Stimulated activated naive CD8-positive, alpha-beta T cell treated with anti-CD3 and anti-CD28 coated beads, Interleukin-15, Interleukin-2, amounts not matched to agents 100 U/mL and 50 U/mL, for 24 hours (primary cell): ENCODE measurements around the gene HACD1.
"Not testable (repeated sequence)": the region's sequence is repeated elsewhere in the genome, so short reads cannot be mapped to it uniquely, and the experiment has no call there.

Experiments
- ATAC-seq: fragments of 150-1000 bp; cut with Tn5 transposase; one replicate; pipeline ENCODE4 v1.10.0; 2021
- DNase-seq: peaks from one replicate; pipeline ENCODE4 v3.0.0; 2021

Gene HACD1

GRCh38 chr10:17643339-17643754, 26.2 kb upstream of the HACD1 start:
- ATAC-seq (no peak), DNase-seq (no peak)

- DNase-seq, result no peak
- ATAC-seq, result no peak
Measured at GRCh38 chr10:17640331-17640816, 23.2 kb upstream of the HACD1 start.

GRCh38 chr10:17637869-17638268, 20.7 kb upstream of the HACD1 start:
- DNase-seq, result no peak
- ATAC-seq, result no peak

GRCh38 chr10:17633353-17633752, 16.2 kb upstream of the HACD1 start:
- DNase-seq, result no peak
- ATAC-seq, result no peak

- not testable (repeated sequence) for ATAC-seq, DNase-seq
Measured at GRCh38 chr10:17632590-17632989, 15.4 kb upstream of the HACD1 start.

DNA sequence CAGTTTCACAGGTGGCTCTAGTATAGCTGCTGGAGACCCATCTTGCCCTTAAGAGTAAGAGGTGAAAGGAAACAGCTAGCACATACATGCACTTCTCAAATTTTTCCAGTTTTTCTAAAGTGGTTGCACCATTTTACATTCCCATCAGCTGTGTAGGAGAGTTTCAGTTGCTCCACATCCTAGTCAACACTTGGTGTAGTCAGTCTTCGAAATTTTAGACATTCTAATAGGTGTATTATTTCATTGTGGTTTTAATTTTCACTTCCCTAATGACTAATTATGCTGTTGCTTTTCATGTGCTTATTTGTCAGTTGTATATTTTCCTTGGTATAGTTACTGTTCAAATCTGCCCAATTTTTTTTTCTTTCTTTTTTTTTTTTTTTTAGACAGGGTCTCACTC, 9.5 kb upstream of the HACD1 start:
- ATAC-seq (no peak), DNase-seq (no peak)

DNA sequence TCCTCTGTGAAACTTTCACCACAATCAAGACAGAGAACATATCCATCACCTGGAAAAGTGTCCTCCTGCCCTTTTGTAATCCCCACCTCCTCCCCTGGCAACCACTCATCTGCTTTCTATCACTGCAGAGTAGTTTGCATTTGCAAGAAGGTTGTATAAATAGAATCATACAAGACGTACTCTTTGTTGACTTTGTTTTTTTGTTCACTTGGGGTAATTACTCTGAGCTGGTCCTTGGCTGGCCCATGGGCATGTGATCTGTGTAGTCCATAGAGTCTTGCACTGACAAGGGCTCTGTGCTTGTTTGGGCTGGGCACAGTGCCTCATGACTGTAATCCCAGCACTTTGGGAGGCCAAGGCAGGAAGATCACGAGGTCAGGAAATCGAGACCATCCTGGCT, 7.8 kb upstream of the HACD1 start:
- DNase-seq (no peak), ATAC-seq (no peak)

- ATAC-seq (no peak), DNase-seq (no peak)
Measured at GRCh38 chr10:17622061-17622460, 4.9 kb upstream of the HACD1 start.

- ATAC-seq, result peak; percentile 50
- peak; percentile 50 for DNase-seq
Measured at GRCh38 chr10:17616403-17617030, 657 bp downstream of the HACD1 start.

DNA sequence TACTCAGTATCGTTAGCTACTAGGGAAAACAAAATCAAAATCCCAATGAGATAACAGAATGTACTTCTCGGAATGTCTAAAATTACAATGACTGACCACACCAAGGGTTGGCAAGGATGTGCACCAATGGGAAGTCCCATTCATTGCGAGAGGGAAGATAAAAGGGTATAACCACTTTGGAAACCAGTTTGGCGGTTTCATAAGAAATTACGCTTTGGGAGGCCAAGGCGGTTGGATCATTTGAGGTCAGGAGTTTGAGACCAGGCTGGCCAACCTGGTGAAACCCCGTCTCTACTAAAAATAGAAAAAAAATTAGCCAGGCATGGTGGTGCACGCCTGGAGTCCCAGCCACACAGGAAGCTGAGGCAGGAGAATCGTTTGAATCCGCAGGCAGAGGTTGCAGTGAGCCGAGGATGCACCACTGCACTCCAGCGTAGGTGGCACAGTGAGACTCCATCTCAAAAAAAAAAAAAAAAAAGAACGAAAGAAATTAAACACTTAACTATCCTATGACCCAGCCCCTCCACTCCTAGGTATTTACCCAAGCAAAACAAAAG, 7.6 kb downstream of the HACD1 start:
- no peak for DNase-seq
- ATAC-seq, result peak; percentile 6

DNA sequence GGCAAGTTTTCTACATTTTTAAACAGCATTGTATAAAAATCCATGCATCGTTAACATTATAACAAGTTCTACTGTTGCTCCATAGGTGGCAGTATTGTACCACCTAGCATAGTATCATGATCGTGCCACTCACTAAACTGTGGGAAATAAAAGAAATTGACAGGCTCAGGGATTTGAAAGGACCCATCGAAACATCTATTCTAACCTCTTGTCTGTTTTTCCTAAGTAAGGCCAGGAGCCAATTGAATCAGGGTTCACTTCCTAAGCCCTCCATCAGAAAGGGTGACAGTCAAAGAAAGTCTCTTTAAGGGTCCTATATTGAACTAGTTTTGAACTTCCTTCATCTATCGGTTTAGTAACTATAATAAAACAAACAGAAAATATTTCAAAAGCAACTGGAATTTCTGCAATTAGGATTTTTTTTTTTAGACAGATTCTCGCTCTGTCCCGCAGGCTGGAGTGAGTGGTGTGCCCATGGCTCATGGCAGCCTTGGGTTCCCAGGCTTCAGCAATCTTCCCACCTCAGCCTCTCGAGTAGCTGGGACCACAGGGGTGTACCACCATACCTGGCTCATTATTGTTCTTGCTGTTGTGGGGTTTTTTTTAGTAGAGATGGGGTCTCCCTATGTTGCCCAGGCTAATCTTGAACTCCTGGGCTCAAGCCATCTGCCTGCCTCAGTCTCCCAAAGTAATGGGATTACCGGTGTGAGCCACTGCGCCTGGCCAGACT, 9.4 kb downstream of the HACD1 start:
- ATAC-seq (peak; percentile 65), DNase-seq (no peak)

DNA sequence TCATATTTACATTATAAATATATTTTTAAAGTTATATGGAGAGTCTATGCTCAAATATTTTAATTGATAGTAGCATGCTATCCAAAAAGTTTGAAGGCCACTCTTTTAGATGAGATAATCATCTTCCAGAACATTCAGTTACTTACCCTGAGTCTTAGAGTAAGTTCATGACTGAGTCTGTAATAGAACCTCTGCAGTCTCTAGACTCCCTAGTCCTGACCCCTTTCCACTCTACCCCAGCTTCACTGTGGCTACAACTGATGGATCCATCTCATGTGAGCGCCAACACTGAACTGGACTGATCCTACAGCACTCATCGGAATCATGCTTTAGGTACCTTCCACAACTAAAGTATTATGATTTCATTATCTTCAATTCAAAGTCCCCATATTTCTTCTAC, 10.1 kb downstream of the HACD1 start:
- no peak for DNase-seq
- ATAC-seq, result no peak

DNA sequence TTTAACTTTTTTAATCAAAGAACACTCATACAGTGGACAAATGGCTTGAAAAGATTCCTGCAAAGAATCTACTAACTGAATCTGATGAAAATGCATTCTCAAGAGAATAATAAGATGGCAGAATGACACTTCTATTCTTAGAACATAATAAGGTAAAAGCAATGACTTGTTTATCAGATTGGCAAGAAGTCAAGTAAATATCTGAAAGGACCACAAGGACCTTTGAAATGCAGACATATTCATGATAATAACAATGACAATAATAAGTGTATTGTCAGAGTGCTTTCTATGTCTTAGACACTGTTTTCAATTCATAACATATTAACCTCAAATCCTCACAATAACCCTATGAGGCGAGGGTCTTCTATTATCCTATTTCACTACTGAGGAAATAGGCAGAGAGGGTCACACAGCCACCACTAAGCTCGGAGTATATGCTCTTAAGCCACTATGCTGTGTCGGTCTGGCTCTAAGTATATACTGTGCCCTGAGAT, 10.6 kb downstream of the HACD1 start:
- no peak for DNase-seq
- ATAC-seq, result no peak

DNA sequence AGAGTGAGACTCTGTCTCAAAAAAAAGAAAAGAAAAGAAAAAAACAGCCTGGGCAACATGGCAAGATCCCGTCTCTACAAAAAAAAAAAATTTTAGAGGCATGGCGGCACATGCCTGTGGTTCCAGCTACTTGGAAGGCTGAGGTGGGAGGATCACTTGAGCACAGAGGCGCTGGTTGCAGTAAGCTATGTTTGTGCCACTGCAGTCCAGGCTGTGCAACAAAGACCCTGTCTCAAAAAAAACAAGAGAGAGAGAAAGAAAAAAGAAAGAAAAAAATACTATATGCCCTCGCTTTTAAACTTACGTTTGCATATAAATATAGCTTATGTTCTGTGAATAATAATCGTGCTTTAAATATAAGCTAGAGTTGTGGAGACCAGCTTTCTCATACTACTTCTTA, 11.2 kb downstream of the HACD1 start:
- DNase-seq (no peak), ATAC-seq (no peak)

DNA sequence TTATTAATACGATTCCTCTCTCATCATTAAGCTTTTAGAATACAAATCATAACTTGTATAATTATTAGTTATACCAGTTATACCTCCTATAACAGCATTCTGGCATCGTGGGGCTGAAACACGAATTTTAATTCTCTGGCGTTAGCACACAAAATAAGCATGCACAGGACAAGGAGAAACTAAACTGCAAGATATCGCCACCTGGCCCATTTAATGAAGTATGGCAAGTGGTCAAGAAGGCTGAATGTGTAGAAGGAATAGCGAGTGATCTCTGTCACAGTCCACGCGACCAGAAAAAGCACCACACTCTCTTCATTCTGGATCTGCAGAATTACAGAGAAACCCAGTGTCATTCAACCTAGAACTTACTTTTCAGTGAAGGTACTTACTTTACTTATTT, 18.1 kb downstream of the HACD1 start:
- DNase-seq (no peak), ATAC-seq (no peak)

- ATAC-seq, result no peak
- DNase-seq, result no peak
Measured at GRCh38 chr10:17597386-17597785, 19.8 kb downstream of the HACD1 start.

GRCh38 chr10:17590969-17591645, 26.1 kb downstream of the HACD1 start:
- no peak for ATAC-seq
- DNase-seq, result no peak

- not testable (repeated sequence) for DNase-seq, ATAC-seq
Measured at GRCh38 chr10:17589316-17589715, 27.9 kb downstream of the HACD1 start.

DNA sequence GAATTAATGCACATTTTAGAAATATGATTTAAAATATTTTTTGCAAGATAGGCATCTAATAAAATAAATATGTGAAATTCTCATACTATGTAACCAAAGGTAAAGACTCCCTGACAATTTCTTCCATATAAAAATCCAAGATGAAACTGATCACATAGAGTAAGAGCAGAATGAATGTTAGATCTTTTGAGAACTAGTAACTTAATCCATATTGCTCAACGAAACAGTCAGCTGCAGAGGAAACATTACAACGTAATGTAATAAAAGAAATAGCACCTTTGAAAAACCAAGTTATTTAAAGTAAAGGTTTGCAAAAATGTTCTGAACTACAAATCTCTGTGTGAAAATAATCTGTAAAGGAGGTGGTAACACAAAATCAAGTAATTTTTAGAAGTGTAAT, 28.8 kb downstream of the HACD1 start:
- no peak for DNase-seq
- no peak for ATAC-seq

GRCh38 chr10:17587321-17587720, 29.9 kb downstream of the HACD1 start:
- not testable (repeated sequence) for ATAC-seq

DNA sequence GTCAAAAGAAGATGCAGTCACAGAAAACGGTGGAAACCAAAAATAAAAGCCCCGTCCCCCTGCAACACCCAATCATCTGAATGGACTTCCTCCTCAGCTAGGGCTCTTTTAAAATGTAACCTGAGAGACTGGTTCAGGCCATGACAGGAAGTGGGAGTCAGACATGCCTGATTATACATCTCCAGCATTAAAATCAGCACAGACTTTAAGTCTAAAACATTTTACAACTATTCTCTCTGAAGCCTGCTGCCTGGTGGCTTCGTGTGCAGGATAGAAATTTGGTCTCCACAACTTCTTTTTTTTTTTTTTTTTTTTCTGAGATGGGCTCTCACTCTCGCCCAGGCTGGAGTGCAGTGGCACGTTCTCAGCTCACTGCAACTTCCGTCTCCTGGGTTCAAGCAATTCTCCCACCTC, 30.3 kb downstream of the HACD1 start:
- no peak for DNase-seq
- no peak for ATAC-seq

More at GRCh38 chr10:17587321-17587720, 29.9 kb downstream of the HACD1 start:
- DNase-seq, result not testable (repeated sequence)

DNA sequence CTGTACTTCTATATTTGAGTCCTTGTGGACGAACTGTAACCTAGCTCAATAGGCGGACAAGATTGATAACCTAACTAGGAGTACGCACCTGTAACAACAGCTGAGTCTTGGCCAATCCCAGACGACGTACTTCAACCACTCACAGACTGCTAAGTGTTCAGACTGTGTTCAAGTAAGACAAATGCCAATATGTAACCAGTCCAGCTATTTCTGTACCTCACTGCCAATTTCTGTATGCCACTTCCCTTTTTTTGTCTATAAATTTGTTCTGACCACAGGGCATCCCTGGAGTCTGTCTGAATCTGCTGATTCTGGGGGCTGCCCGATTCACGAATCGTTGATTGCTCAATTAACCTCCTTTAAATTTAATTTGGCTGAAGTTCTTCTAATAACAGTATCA, 32.2 kb downstream of the HACD1 start:
- no peak for ATAC-seq
- no peak for DNase-seq

GRCh38 chr10:17580885-17581284, 36.3 kb downstream of the HACD1 start:
- ATAC-seq (no peak), DNase-seq (no peak)
